HUDEP-2 (cell line): ENCODE results near the gene PHC1.
"Not testable (repeated sequence)": the region's sequence is repeated elsewhere in the genome, so short reads cannot be mapped to it uniquely, and the experiment has no call there.

Experiments
- DNase-seq, 76 experiments: peaks; one replicate each; lab custom pipeline; 2025; ENCODE audit not compliant: unreplicated experiment in 76 of 76; lab: John Stamatoyannopoulos, UW

The PHC1 gene

GRCh38 chr12:8907513-8907912, 6.8 kb upstream of the PHC1 start:
- DNase-seq: no peak

- no peak for DNase-seq
Measured at GRCh38 chr12:8909752-8910151, 4.6 kb upstream of the PHC1 start.

- no peak for DNase-seq
Measured at GRCh38 chr12:8911606-8912268, 2.6 kb upstream of the PHC1 start.

- DNase-seq: no peak
Measured at GRCh38 chr12:8912914-8913313, 1.4 kb upstream of the PHC1 start.

GRCh38 chr12:8913702-8914032, 642 bp upstream of the PHC1 start:
- DNase-seq: no peak

- DNase-seq: peak in 25 of 76 experiments; percentile 4 to 33 (median 12)
Measured at GRCh38 chr12:8914716-8915526, 612 bp downstream of the PHC1 start.

- DNase-seq: no peak
Measured at GRCh38 chr12:8916154-8916553, 1.8 kb downstream of the PHC1 start.

GRCh38 chr12:8917031-8917430, 2.7 kb downstream of the PHC1 start:
- DNase-seq: peak in 1 of 76 experiments; percentile 6

GRCh38 chr12:8917751-8918150, 3.4 kb downstream of the PHC1 start:
- DNase-seq: no peak

- not testable (repeated sequence) for DNase-seq
Measured at GRCh38 chr12:8919643-8920042, 5.3 kb downstream of the PHC1 start.

- no peak for DNase-seq
Measured at GRCh38 chr12:8922544-8922943, 8.2 kb downstream of the PHC1 start.

GRCh38 chr12:8930655-8931323, 16.5 kb downstream of the PHC1 start:
- not testable (repeated sequence) for DNase-seq

GRCh38 chr12:8932464-8932863, 18.2 kb downstream of the PHC1 start:
- DNase-seq: not testable (repeated sequence)

- not testable (repeated sequence) for DNase-seq
Measured at GRCh38 chr12:8934080-8934479, 19.8 kb downstream of the PHC1 start.

- no peak for DNase-seq
Measured at GRCh38 chr12:8936735-8937134, 22.4 kb downstream of the PHC1 start.

- not testable (repeated sequence) for DNase-seq
Measured at GRCh38 chr12:8937842-8938442, 23.6 kb downstream of the PHC1 start.

- no peak for DNase-seq
Measured at GRCh38 chr12:8941691-8942478, 27.6 kb downstream of the PHC1 start.

- no peak for DNase-seq
Measured at GRCh38 chr12:8943565-8944186, 29.4 kb downstream of the PHC1 start.

- DNase-seq: no peak
Measured at GRCh38 chr12:8946733-8947132, 32.4 kb downstream of the PHC1 start.

- no peak for DNase-seq
Measured at GRCh38 chr12:8947737-8948136, 33.4 kb downstream of the PHC1 start.
